ENCODE measurements around the gene LRRC3B.

GRCh38 chr3:26687466-26687865, 64.9 kb downstream of the LRRC3B start:
- TF ChIP-seq CSDC2 (CRISPR knock-in tag; IDR thresholded peaks at IDR 0.05) (no peak), ESRRG (CRISPR knock-in tag; IDR thresholded peaks at IDR 0.05) (no peak), CSRNP3 (CRISPR knock-in tag; IDR thresholded peaks at IDR 0.05) (no peak), OSR1 (CRISPR knock-in tag; IDR thresholded peaks at IDR 0.05) (no peak), RARB (CRISPR knock-in tag; IDR thresholded peaks at IDR 0.05) (no peak), POU6F1 (CRISPR knock-in tag; IDR thresholded peaks at IDR 0.05; ENCODE audit: borderline replicate concordance, low read depth) (no peak), TSHZ2 (CRISPR knock-in tag; IDR thresholded peaks at IDR 0.05) (no peak), CREB5 (CRISPR knock-in tag; IDR thresholded peaks at IDR 0.05; ENCODE audit: low read depth) (no peak), ARNTL (CRISPR knock-in tag; IDR thresholded peaks at IDR 0.05; ENCODE audit: borderline replicate concordance, low read depth) (no peak)

Data from SK-N-SH treated with all-trans-retinoic acid at 6 μM for 48 hours (cell line).